Thoracic aorta endothelial cell (primary cell): ENCODE data around the gene C11orf86. TPM values are rescaled to one million over a fixed set of nuclear protein-coding genes. Genes with fewer than 3 reads are reported as not detected.

Experiments
- small RNA-seq: library from RNA; depleted of rRNA; stranded (forward); fragments of <200 nt; gene quantifications from one replicate; pipeline ENCODE3, GENCODE V24; 2012
- total RNA-seq: library from RNA; depleted of rRNA; stranded (reverse); fragments of >200 nt; gene quantifications from 2 replicates; pipeline ENCODE4 v1.2.3, GENCODE V29; 2012

Gene C11orf86
- not detected in 2 replicates for total RNA-seq

GRCh38 chr11:66974724-66975404, at the start of gene C11orf86:
Gene C11orf86, plus strand, starts transcription at chr11:66975304. Its CDS starts 59 bp downstream, at chr11:66975363.

GRCh38 chr11:66958232-66958955, 16.7 kb upstream of the C11orf86 start, which contains the start of gene PC:
Gene PC, minus strand, starts transcription at chr11:66958383. Its CDS starts 86,224 bp downstream, at chr11:66872159.

GRCh38 chr11:67022961-67023956, 48.2 kb downstream of the C11orf86 start, which contains the start of gene SYT12:
Gene SYT12, plus strand, starts transcription at chr11:67023134. Its CDS starts 7,011 bp downstream, at chr11:67030145.

Small RNA genes within 50 kb of the gene (small RNA-seq; reads per million reads assigned to genes)
- gene MIR3163 = 1.5 reads per million, percentile 36 among the genes with 10 or more reads in this experiment

Other genes starting within 250 kb of the C11orf86 start
- 37.2 and 40.0 TPM in 2 replicates for gene SPTBN2, start 246.1 kb upstream of the C11orf86 start, total RNA-seq
- 13.3 and 14.0 TPM in 2 replicates for gene RCE1, start 131.9 kb upstream of the C11orf86 start, total RNA-seq
- gene LRFN4, start 118.2 kb upstream of the C11orf86 start, total RNA-seq = 14.9 and 24.2 TPM in 2 replicates
- gene PC, start 16.9 kb upstream of the C11orf86 start, total RNA-seq = 8.9 and 9.2 TPM in 2 replicates
- not detected in 2 replicates for gene SYT12, start 47.8 kb downstream of the C11orf86 start, total RNA-seq
- gene RHOD, start 81.5 kb downstream of the C11orf86 start, total RNA-seq = 5.2 and 6.8 TPM in 2 replicates
- gene KDM2A, start 144.0 kb downstream of the C11orf86 start, total RNA-seq = 68.1 and 68.8 TPM in 2 replicates